ENCODE data around the gene FBXL4.

The FBXL4 gene

GRCh38 chr6:98824162-98824901, 123.4 kb downstream of the FBXL4 start:
- DNase-seq = no peak

GRCh38 chr6:98823428-98824161, 124.2 kb downstream of the FBXL4 start:
- no peak for DNase-seq

DNA sequence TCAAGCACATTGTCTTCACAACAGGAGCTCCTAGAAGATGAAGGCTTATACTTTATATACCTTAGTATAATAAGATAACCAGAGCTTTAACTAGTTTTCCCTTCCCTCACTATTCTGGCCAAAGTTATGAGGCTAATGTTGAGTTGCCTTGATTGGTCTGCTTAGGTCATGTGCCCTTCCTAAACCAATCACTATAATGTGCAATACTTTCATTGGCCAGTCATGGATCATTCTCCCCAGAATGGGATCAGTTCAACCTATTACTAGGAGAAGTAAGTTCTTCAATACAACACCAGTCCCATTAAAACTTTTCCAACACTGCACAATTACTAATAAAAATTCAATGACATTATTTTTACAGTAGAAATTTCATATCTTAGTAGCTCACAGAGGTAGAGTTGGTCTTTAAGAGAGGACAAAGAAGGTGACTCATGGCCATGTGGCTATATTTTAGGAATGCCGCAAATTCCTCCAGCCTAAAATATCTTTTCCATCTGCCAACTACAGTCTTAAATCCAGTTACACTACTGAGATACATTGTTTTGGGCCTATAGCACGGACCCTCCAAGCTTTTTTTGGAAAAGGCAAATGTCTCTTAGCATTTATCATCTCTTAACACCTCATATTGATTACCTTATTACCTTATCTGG, 125.9 kb downstream of the FBXL4 start:
- DNase-seq = no peak

Measured in NCI-H446 treated with DMSO at 0.1 percent for 48 hours (cell line).